PC-3 (cell line): Measurements from ENCODE around the gene RTN3. TPM values are rescaled to one million over a fixed set of nuclear protein-coding genes. Genes with fewer than 3 reads are reported as not detected.

Experiments
- ATAC-seq: fragments of 200-7000 bp; cut with Tn5 transposase; 2 replicates; pipeline ENCODE4 v1.9.1; 2020; ENCODE audit warnings: mild to moderate bottlenecking, moderate library complexity
- BruUV-seq: library from RNA; stranded (reverse); fragments of 400-500 nt; replicated peaks from 2 replicates; lab custom pipeline; 2021; lab: Mats Ljungman, UMichigan
- CTCF ChIA-PET: fragments of 300-600 bp; sonication (Branson Sonifier 250); formaldehyde crosslinking; loops from one replicate; lab custom pipeline; 2022; ENCODE audit warnings: antibody characterized with exemption; lab: Charles Lee
- POLR2A ChIA-PET: fragments of 300-600 bp; sonication (Branson Sonifier 250); formaldehyde crosslinking; loops from one replicate; lab custom pipeline; 2022; ENCODE audit warnings: antibody characterized with exemption; ENCODE audit not compliant: unreplicated experiment; lab: Charles Lee
- DNase-seq: peaks from one replicate; pipeline ENCODE4 v3.0.0-alpha.2; 2015
- H2AFZ ChIP-seq: fragments of 300-600 bp; sonication (generic); 2 replicates; pipeline ENCODE4 v1.6.0; 2016; ENCODE audit warnings: antibody characterized with exemption, low read length
- H3F3A ChIP-seq: fragments of 300-600 bp; sonication (generic); one replicate; pipeline ENCODE4 v1.6.0; 2017; ENCODE audit warnings: antibody characterized with exemption, low read length, control low read depth, mild to moderate bottlenecking; ENCODE audit not compliant: unreplicated experiment
- H3K27ac ChIP-seq: fragments of 300-600 bp; sonication (generic); 2 replicates; pipeline ENCODE4 v1.5.1; 2016; ENCODE audit warnings: mild to moderate bottlenecking, low read length
- H3K27me3 ChIP-seq: fragments of 300-600 bp; sonication (generic); 2 replicates; pipeline ENCODE4 v1.6.1; 2016; ENCODE audit warnings: low read length, mixed read lengths
- H3K36me3 ChIP-seq: fragments of 300-600 bp; sonication (generic); 2 replicates; pipeline ENCODE4 v1.6.1; 2016; ENCODE audit warnings: low read depth, mixed run types, low read length, mixed read lengths
- H3K4me1 ChIP-seq: fragments of 300-600 bp; sonication (generic); 2 replicates; pipeline ENCODE4 v1.5.1; 2016; ENCODE audit warnings: low read length; ENCODE audit not compliant: insufficient read depth
- H3K4me2 ChIP-seq: fragments of 300-600 bp; sonication (generic); 2 replicates; pipeline ENCODE4 v1.6.0; 2016; ENCODE audit warnings: low read length
- H3K4me3 ChIP-seq: fragments of 300-600 bp; sonication (generic); 2 replicates; pipeline ENCODE4 v1.5.1; 2016; ENCODE audit warnings: mild to moderate bottlenecking, low read length, mixed read lengths
- H3K79me2 ChIP-seq: fragments of 300-600 bp; sonication (generic); 2 replicates; pipeline ENCODE4 v1.6.1; 2017; ENCODE audit warnings: low read length, mixed read lengths
- H3K9ac ChIP-seq: fragments of 300-600 bp; sonication (generic); 2 replicates; pipeline ENCODE4 v1.6.0; 2016; ENCODE audit warnings: mild to moderate bottlenecking, low read length
- H3K9me2 ChIP-seq: fragments of 300-600 bp; sonication (generic); replicated peaks from 2 replicates; pipeline ENCODE4 v1.6.1; 2016; ENCODE audit warnings: mixed run types, low read length, mixed read lengths
- H3K9me3 ChIP-seq: fragments of 300-600 bp; sonication (generic); 2 replicates; pipeline ENCODE4 v1.6.1; 2016; ENCODE audit warnings: low read length, mixed read lengths
- H4K20me1 ChIP-seq: fragments of 300-600 bp; sonication (generic); 2 replicates; pipeline ENCODE4 v1.6.1; 2016; ENCODE audit warnings: low read length, mixed read lengths
- EZH2 ChIP-seq: fragments of 300-600 bp; sonication (generic); IDR thresholded peaks from one replicate; pipeline ENCODE4 v1.6.1; 2017; ENCODE audit warnings: antibody characterized with exemption, mild to moderate bottlenecking, low read length; ENCODE audit not compliant: unreplicated experiment
- EZH2phosphoT487 ChIP-seq: fragments of 300-600 bp; sonication (generic); IDR thresholded peaks from 2 replicates; pipeline ENCODE4 v1.6.1; 2018; ENCODE audit warnings: mild to moderate bottlenecking, antibody characterized with exemption, low read length, borderline replicate concordance
- intact Hi-C: fragments of 100-400 bp; cut with micrococcal nuclease; formaldehyde crosslinking; loops from 2 replicates; pipeline ENCODE4 v1.9.0; 2023
- total RNA-seq: library from RNA; depleted of rRNA; stranded (reverse); fragments of >200 nt; gene quantifications from 2 replicates; pipeline ENCODE4 v1.2.3, GENCODE V29; 2014
- TF ChIP-seq, protein P1 (sequence below): fragments of 300-600 bp; sonication (generic); conservative IDR thresholded peaks from 2 replicates; pipeline ENCODE4 v1.5.1; 2017; ENCODE audit warnings: antibody characterized with exemption, low read depth, mild to moderate bottlenecking, low read length

The RTN3 gene
- total RNA-seq, 1 experiment from 2014 or later = 100 TPM

DNA sequence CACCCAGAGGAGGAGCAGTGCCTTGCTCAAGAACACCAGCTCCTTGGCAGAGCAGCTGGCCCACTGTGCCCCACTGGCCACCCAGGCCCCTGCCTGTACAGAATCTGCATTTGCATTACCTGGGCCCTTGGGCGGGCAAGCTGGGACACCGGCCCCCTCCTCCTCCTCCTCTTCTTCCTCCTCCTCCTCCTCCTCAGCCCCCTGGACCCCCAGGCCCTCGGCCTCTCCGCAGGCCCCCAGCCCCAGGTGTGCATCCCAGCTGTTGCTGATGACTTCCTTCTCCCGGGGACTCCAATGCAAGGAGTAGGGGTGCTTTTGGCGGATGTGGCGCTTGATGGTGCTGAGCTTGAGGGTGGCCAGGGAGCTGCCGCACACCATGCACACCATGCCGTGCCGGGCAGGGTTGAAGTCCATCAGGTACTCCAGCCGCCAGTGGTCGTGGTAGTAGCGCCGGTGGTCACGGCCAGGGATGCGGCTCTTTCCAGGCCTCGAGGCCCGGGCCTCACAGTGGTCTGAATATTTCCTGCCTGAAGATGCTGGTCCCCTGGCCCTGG is 84.5 kb downstream of the RTN3 start:
- ChIA-PET POLR2A (no interaction called here), CTCF (no interaction called here)
- intact Hi-C loops = loop anchor here (2.0 to 10.0 kb wide), 3 partner anchors 73 to 379 kb away; partner anchors contain the start of gene MARK2
- peaks cover 21% of the 10 kb centered on the region for H3K79me2 ChIP-seq
- H2AFZ ChIP-seq = no peak overlapping the region
- no peaks in the 10 kb centered on the region for H3K9me2 ChIP-seq
- no peak overlapping the region for H3K27ac ChIP-seq
- H4K20me1 ChIP-seq = peaks cover 13% of the 10 kb centered on the region
- peaks cover 7% of the 10 kb centered on the region for H3F3A ChIP-seq
- no peak for TF ChIP-seq EZH2phosphoT487
- H3K27me3 ChIP-seq = no peaks in the 10 kb centered on the region
- H3K9me3 ChIP-seq = no peaks in the 10 kb centered on the region
- no peak overlapping the region for H3K9ac ChIP-seq
- no peak for DNase-seq
- H3K4me1 ChIP-seq = peaks cover 9% of the 10 kb centered on the region; the same call in 1 of the 2 replicates
- no peak for ATAC-seq
- no peaks in the 10 kb centered on the region; the same call in 1 of the 2 replicates for H3K36me3 ChIP-seq
- no peak overlapping the region for H3K4me3 ChIP-seq
- H3K4me2 ChIP-seq = no peak overlapping the region
- BruUV-seq = no TSS peak

DNA sequence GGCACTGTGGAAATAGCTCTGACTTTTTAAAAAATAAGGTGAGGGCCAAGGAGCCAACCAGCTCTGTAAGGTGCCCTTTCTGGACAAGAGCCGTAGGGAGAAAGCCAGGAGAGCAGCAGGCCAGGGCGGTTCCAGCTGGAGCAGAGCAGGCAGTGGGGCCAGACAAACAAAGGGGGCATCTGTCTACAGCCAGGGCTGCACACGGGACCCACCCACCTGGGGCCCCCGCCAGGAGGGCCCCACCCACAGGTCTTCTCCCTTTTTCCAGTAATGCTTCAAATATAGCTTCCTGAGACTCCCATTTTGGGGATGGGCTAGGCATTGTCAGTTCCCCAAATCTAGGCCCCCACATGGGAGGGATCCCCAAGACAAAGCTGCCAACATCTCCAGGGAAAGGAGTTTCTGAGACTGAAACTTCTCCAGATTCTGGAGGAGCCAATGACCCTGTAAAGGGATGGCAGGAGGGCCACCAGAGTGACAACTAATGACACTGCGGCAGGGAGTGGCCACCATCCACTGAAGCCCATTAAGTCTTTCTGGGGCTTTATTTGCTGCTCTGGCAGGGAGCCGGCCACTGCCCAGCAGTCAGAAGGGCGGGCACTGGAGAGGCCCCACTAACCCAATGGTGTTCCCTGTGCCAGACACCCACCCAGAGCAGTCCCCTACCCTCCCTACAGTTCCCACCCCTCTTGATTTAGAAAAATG is 85.4 kb downstream of the RTN3 start:
- BruUV-seq = no TSS peak
- no peak overlapping the region for H3K9ac ChIP-seq
- peak overlapping the region; percentile 100 for H3K4me2 ChIP-seq
- ChIA-PET CTCF (interaction anchor here (0.6 kb wide), 1 partner anchor 111 kb away, joined by 7 read pairs; no protein-coding TSS in a partner anchor), POLR2A (interaction anchor here (0.7 kb wide), 1 partner anchor 84 kb away, joined by 9 read pairs; no protein-coding TSS in a partner anchor)
- no peaks in the 10 kb centered on the region for H3K36me3 ChIP-seq
- peaks cover 9% of the 10 kb centered on the region; the same call in 1 of the 2 replicates for H3K4me1 ChIP-seq
- no peak for DNase-seq
- peaks cover 13% of the 10 kb centered on the region for H4K20me1 ChIP-seq
- intact Hi-C loops = loop anchor here (2.0 to 10.0 kb wide), 3 partner anchors 72 to 378 kb away; partner anchors contain the start of gene MARK2
- peaks cover 7% of the 10 kb centered on the region for H3F3A ChIP-seq
- no peak for ATAC-seq
- peaks cover 21% of the 10 kb centered on the region for H3K79me2 ChIP-seq
- H3K4me3 ChIP-seq = peak overlapping the region; percentile 100
- H3K9me2 ChIP-seq = no peaks in the 10 kb centered on the region
- H3K9me3 ChIP-seq = no peaks in the 10 kb centered on the region
- H3K27ac ChIP-seq = no peak overlapping the region
- no peak overlapping the region; the same call in 1 of the 2 replicates for H2AFZ ChIP-seq
- no peaks in the 10 kb centered on the region for H3K27me3 ChIP-seq
- no peak for TF ChIP-seq EZH2
- TF ChIP-seq, protein P1, sequence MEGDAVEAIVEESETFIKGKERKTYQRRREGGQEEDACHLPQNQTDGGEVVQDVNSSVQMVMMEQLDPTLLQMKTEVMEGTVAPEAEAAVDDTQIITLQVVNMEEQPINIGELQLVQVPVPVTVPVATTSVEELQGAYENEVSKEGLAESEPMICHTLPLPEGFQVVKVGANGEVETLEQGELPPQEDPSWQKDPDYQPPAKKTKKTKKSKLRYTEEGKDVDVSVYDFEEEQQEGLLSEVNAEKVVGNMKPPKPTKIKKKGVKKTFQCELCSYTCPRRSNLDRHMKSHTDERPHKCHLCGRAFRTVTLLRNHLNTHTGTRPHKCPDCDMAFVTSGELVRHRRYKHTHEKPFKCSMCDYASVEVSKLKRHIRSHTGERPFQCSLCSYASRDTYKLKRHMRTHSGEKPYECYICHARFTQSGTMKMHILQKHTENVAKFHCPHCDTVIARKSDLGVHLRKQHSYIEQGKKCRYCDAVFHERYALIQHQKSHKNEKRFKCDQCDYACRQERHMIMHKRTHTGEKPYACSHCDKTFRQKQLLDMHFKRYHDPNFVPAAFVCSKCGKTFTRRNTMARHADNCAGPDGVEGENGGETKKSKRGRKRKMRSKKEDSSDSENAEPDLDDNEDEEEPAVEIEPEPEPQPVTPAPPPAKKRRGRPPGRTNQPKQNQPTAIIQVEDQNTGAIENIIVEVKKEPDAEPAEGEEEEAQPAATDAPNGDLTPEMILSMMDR = no peak
- TF ChIP-seq EZH2phosphoT487 = no peak

DNA sequence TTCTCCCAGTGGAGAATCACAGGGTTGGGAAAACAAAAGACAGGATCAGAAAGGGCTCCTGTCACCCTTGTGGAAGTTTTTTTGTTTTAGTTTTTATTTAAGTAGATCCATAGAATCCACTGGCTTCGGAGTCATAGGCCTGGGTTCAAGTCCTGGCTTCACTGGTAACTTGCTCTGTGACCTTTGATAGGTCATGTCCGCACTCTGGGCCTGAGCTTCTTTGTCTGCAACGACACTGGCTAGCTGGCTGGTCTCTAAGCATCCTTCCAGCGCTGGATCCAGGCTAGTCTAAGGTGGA is 85.9 kb downstream of the RTN3 start:
- Histone ChIP-seq H3K4me3 (peak overlapping the region; percentile 100), H3K4me1 (peaks cover 9% of the 10 kb centered on the region; the same call in 1 of the 2 replicates), H3K4me2 (peak overlapping the region; percentile 100), H3K9me3 (no peaks in the 10 kb centered on the region), H3K36me3 (no peaks in the 10 kb centered on the region), H3K27ac (no peak overlapping the region), H2AFZ (peak overlapping the region; percentile 79), H3K27me3 (no peaks in the 10 kb centered on the region), H3K9ac (no peak overlapping the region; the same call in 1 of the 2 replicates), H3K79me2 (peaks cover 21% of the 10 kb centered on the region), H4K20me1 (peaks cover 13% of the 10 kb centered on the region), H3F3A (peaks cover 7% of the 10 kb centered on the region), H3K9me2 (no peaks in the 10 kb centered on the region)
- TSS peak; percentile 69 for BruUV-seq
- ChIA-PET POLR2A (interaction anchor here (0.7 kb wide), 1 partner anchor 84 kb away, joined by 9 read pairs; no protein-coding TSS in a partner anchor), CTCF (interaction anchor here (1.2 to 1.7 kb wide), 2 partner anchors 70 to 179 kb away, joined by 3 to 7 read pairs; no protein-coding TSS in a partner anchor)
- DNase-seq (no peak), ATAC-seq (no peak)
- intact Hi-C loops = loop anchor here (2.0 to 10.0 kb wide), 3 partner anchors 72 to 378 kb away; partner anchors contain the start of gene MARK2
- TF ChIP-seq, protein P1 = no peak
- TF ChIP-seq EZH2 (no peak), EZH2phosphoT487 (no peak)
